Hepatocyte (in vitro differentiated cells): Measurements from ENCODE around the gene APOA5.

Experiments used
- CTCF ChIP-seq: fragments of 200-600 bp; sonication (generic); IDR thresholded peaks from 2 replicates; pipeline ENCODE4 v1.5.1; 2016; ENCODE audit warnings: antibody characterized with exemption, mild to moderate bottlenecking; ENCODE audit not compliant: poor library complexity
- EZH2 ChIP-seq: fragments of 200-600 bp; sonication (generic); IDR thresholded peaks from 2 replicates; pipeline ENCODE4 v1.6.1; 2016; ENCODE audit warnings: antibody characterized with exemption, mild to moderate bottlenecking, borderline replicate concordance
- EZH2phosphoT487 ChIP-seq: fragments of 200-600 bp; sonication (generic); IDR thresholded peaks from one replicate; pipeline ENCODE4 v1.6.1; 2018; ENCODE audit warnings: antibody characterized with exemption, mild to moderate bottlenecking, low read depth, moderate library complexity; ENCODE audit not compliant: unreplicated experiment, severe bottlenecking

DNA sequence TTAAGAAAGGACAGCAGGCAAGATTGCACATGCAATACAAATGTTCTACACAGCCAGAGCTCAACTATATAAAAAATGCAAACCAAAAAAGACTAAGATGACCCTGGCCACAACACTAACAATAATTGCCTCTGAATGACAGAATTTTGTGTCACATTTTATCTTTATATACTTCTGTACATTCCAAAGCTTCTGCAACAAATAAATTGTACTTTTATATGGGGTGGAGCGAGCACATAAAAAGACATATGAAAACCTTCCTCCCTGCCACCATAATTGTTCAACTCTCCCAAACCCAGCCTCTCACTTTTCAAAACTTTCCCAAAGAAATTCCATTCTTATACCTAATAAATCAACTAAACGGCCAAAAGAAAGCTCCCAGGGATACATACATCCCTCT lies 29.5 kb downstream of the APOA5 start:
- no peak for TF ChIP-seq CTCF
- TF ChIP-seq EZH2, result no peak
- TF ChIP-seq EZH2phosphoT487, result no peak
